Measurements from ENCODE around the gene FAH.

Gene FAH

GRCh38 chr15:80217327-80217900 is 64.6 kb downstream of the FAH start:
- no peak for TF ChIP-seq CTCF (IDR thresholded peaks at IDR 0.05; ENCODE audit: insufficient read depth, low read depth, low read length, missing control alignments)
- H3K4me3 ChIP-seq (ENCODE audit: low read depth, low read length) = no peak overlapping the region
- no peak for DNase-seq (ENCODE audit: low read depth)

GRCh38 chr15:80219955-80220354 is 67.2 kb downstream of the FAH start:
- no peak for DNase-seq (ENCODE audit: low read depth)
- no peak for TF ChIP-seq CTCF (IDR thresholded peaks at IDR 0.05; ENCODE audit: insufficient read depth, low read depth, low read length, missing control alignments)
- no peak overlapping the region for H3K4me3 ChIP-seq (ENCODE audit: low read depth, low read length)

GRCh38 chr15:80228959-80229610 is 76.3 kb downstream of the FAH start:
- TF ChIP-seq CTCF (IDR thresholded peaks at IDR 0.05; ENCODE audit: insufficient read depth, low read depth, low read length, missing control alignments) = no peak
- no peak overlapping the region for H3K4me3 ChIP-seq (ENCODE audit: low read depth, low read length)
- DNase-seq (ENCODE audit: low read depth) = no peak

- DNase-seq (ENCODE audit: low read depth) = no peak
- TF ChIP-seq CTCF (IDR thresholded peaks at IDR 0.05; ENCODE audit: insufficient read depth, low read depth, low read length, missing control alignments) = no peak
- H3K4me3 ChIP-seq (ENCODE audit: low read depth, low read length) = no peak overlapping the region
These were observed 78.6 kb downstream of the FAH start for GRCh38 chr15:80231371-80231770.

GRCh38 chr15:80233581-80233980 is 80.8 kb downstream of the FAH start:
- TF ChIP-seq CTCF (IDR thresholded peaks at IDR 0.05; ENCODE audit: insufficient read depth, low read depth, low read length, missing control alignments) = no peak
- no peak overlapping the region for H3K4me3 ChIP-seq (ENCODE audit: low read depth, low read length)
- no peak for DNase-seq (ENCODE audit: low read depth)

- DNase-seq (ENCODE audit: low read depth) = peak; percentile 70
- no peak overlapping the region for H3K4me3 ChIP-seq (ENCODE audit: low read depth, low read length)
- peak; percentile 70 for TF ChIP-seq CTCF (IDR thresholded peaks at IDR 0.05; ENCODE audit: insufficient read depth, low read depth, low read length, missing control alignments)
These were observed 82.1 kb downstream of the FAH start for GRCh38 chr15:80234883-80235282.

Measured in GM12865 (cell line).